GM23338 (cell line): Measurements from ENCODE around the gene RHOF. TPM values are rescaled to one million over a fixed set of nuclear protein-coding genes. Genes with fewer than 3 reads are reported as not detected.

Source experiments
- ATAC-seq: fragments of 200-7000 bp; cut with Tn5 transposase; 3 replicates; pipeline ENCODE4 v1.9.1; 2020
- DNase-seq: peaks from one replicate; pipeline ENCODE4 v3.0.0-alpha.2; 2015; ENCODE audit warnings: low spot score
- H2AFZ ChIP-seq: fragments of 200-600 bp; sonication (generic); 2 replicates; pipeline ENCODE4 v1.8.0; 2016; ENCODE audit warnings: antibody characterized with exemption, mild to moderate bottlenecking, moderate library complexity
- H3F3A ChIP-seq: fragments of 200-600 bp; sonication (generic); replicated peaks from 2 replicates; pipeline ENCODE4 v1.8.0; 2017; ENCODE audit warnings: antibody characterized with exemption, mixed run types, low read depth
- H3K27ac ChIP-seq: fragments of 200-600 bp; sonication (generic); 2 replicates; pipeline ENCODE4 v1.6.1; 2016; ENCODE audit warnings: low read depth
- H3K27me3 ChIP-seq: fragments of 200-600 bp; sonication (generic); 2 replicates; pipeline ENCODE4 v1.8.0; 2016; ENCODE audit warnings: mild to moderate bottlenecking, mixed run types, moderate library complexity; ENCODE audit not compliant: insufficient read depth
- H3K36me3 ChIP-seq: fragments of 200-600 bp; sonication (generic); 2 replicates; pipeline ENCODE4 v1.8.0; 2016; ENCODE audit warnings: mild to moderate bottlenecking; ENCODE audit not compliant: insufficient read depth
- H3K4me1 ChIP-seq: fragments of 200-600 bp; sonication (generic); 2 replicates; pipeline ENCODE4 v1.8.0; 2016; ENCODE audit warnings: mild to moderate bottlenecking, moderate library complexity; ENCODE audit not compliant: insufficient read depth
- H3K4me2 ChIP-seq: fragments of 200-600 bp; sonication (generic); 2 replicates; pipeline ENCODE4 v1.7.1; 2017; ENCODE audit warnings: mixed run types
- H3K4me3 ChIP-seq: fragments of 200-600 bp; sonication (generic); 2 replicates; pipeline ENCODE4 v1.6.1; 2016; ENCODE audit warnings: mixed run types
- H3K79me2 ChIP-seq: fragments of 200-600 bp; sonication (generic); replicated peaks from 2 replicates; pipeline ENCODE4 v1.8.0; 2017; ENCODE audit warnings: mild to moderate bottlenecking; ENCODE audit not compliant: insufficient read depth
- H3K9me2 ChIP-seq: fragments of 200-600 bp; sonication (generic); 2 replicates; pipeline ENCODE4 v1.8.0; 2017; ENCODE audit not compliant: insufficient read depth
- H4K20me1 ChIP-seq: fragments of 200-600 bp; sonication (generic); replicated peaks from 2 replicates; pipeline ENCODE4 v1.8.0; 2017; ENCODE audit warnings: mild to moderate bottlenecking; ENCODE audit not compliant: insufficient read depth
- H3K27ac Mint-ChIP-seq: 2 replicates; pipeline ENCODE4 v1.8.0; 2020; ENCODE audit warnings: inconsistent platforms, mild to moderate bottlenecking, moderate library complexity, mixed read lengths
- H3K27me3 Mint-ChIP-seq: 3 replicates; pipeline ENCODE4 v1.8.0; 2022; ENCODE audit warnings: low read depth, mild to moderate bottlenecking, moderate library complexity, mixed read lengths, inconsistent platforms; ENCODE audit not compliant: insufficient read depth, poor library complexity
- H3K36me3 Mint-ChIP-seq: 3 replicates; pipeline ENCODE4 v1.8.0; 2021; ENCODE audit warnings: low read depth, mild to moderate bottlenecking, inconsistent platforms, moderate library complexity, mixed read lengths
- H3K4me1 Mint-ChIP-seq: 3 replicates; pipeline ENCODE4 v1.8.0; 2020; ENCODE audit warnings: mild to moderate bottlenecking, inconsistent platforms, mixed read lengths
- H3K4me3 Mint-ChIP-seq: 3 replicates; pipeline ENCODE4 v1.8.0; 2021; ENCODE audit warnings: moderate library complexity, mild to moderate bottlenecking, inconsistent platforms, mixed read lengths
- H3K9me3 Mint-ChIP-seq: 3 replicates; pipeline ENCODE4 v1.8.0; 2020; ENCODE audit warnings: moderate library complexity, mild to moderate bottlenecking, inconsistent platforms, mixed read lengths
- CTCF ChIP-seq, 2 experiments: fragments of 200-600 bp in 1 of 2; sonication (generic) in 1 of 2; conservative IDR thresholded peaks; 2 replicates each; pipeline versions ENCODE4 v1.5.1 to v1.6.1; 2016 to 2017; ENCODE audit warnings: antibody characterized with exemption in 2 of 2, low read depth in 2 of 2, mild to moderate bottlenecking in 2 of 2, moderate library complexity in 1 of 2
- EZH2 ChIP-seq: fragments of 200-600 bp; sonication (generic); IDR thresholded peaks from one replicate; pipeline ENCODE4 v1.8.0; 2017; ENCODE audit warnings: antibody characterized with exemption, mild to moderate bottlenecking, low read depth; ENCODE audit not compliant: unreplicated experiment
- JUNB ChIP-seq: IDR thresholded peaks from one replicate; pipeline ENCODE4 v1.6.1; 2016; ENCODE audit warnings: antibody characterized with exemption; ENCODE audit not compliant: unreplicated experiment
- POLR2AphosphoS5 ChIP-seq: IDR thresholded peaks from 2 replicates; pipeline ENCODE4 v1.6.1; 2016; ENCODE audit warnings: antibody characterized with exemption, low read depth
- STAT1 ChIP-seq: IDR thresholded peaks from one replicate; pipeline ENCODE4 v1.6.1; 2016; ENCODE audit warnings: antibody characterized with exemption; ENCODE audit not compliant: unreplicated experiment
- ZNF114 ChIP-seq: fragments of 250-450 bp; sonication (Bioruptor Pico); IDR thresholded peaks from 2 replicates; pipeline ENCODE4 v1.5.0; 2020; ENCODE audit warnings: mild to moderate bottlenecking, moderate library complexity
- polyA plus RNA-seq: library from polyadenylated mRNA; unstranded; fragments of >200 nt; fragmentation: Nextera tagmentation; extraction: Ambion mirVana; gene quantifications from 2 replicates; pipeline ENCODE4 v1.2.1, GENCODE V29; 2016
- total RNA-seq: library from RNA; depleted of rRNA; stranded (reverse); fragments of >200 nt; shearing (Covaris generic); gene quantifications from 2 replicates; pipeline ENCODE4 v1.2.3, GENCODE V29; 2014
- TF ChIP-seq, protein P1 (sequence below): IDR thresholded peaks from one replicate; pipeline ENCODE4 v1.6.1; 2018; ENCODE audit warnings: antibody characterized with exemption; ENCODE audit not compliant: unreplicated experiment

RHOF gene
- total and polyA plus RNA-seq, 2 experiments from 2014 or later = 10.5 to 53.4 TPM

- TF ChIP-seq EZH2 (no peak), CTCF (conservative IDR thresholded peaks at IDR 0.05; ENCODE audit: low read depth in 2 of 2) (no peak), STAT1 (no peak), ZNF114 (CRISPR knock-in tag) (no peak), JUNB (no peak)
These were observed 52.6 kb downstream of the RHOF start (continued) for GRCh38 chr12:121740847-121741246.

GRCh38 chr12:121738340-121738858 lies 55.1 kb downstream of the RHOF start:
- Mint-ChIP-seq H3K4me3 (no peak overlapping the region), H3K36me3 (peaks cover 2% of the 10 kb centered on the region; the same call in 2 of the 3 replicates), H3K9me3 (no peaks in the 10 kb centered on the region), H3K27ac (peak overlapping the region; percentile 47; the same call in 1 of the 2 replicates), H3K4me1 (peaks cover 7% of the 10 kb centered on the region), H3K27me3 (peaks cover 2% of the 10 kb centered on the region)
- ATAC-seq = peak; percentile 28; the same call in 1 of the 3 replicates
- no peak overlapping the region for H2AFZ ChIP-seq
- no peak overlapping the region for H3K4me3 ChIP-seq
- DNase-seq = no peak
- H3K79me2 ChIP-seq = peaks cover 12% of the 10 kb centered on the region
- no peak overlapping the region for H3K4me2 ChIP-seq
- H3F3A ChIP-seq = no peaks in the 10 kb centered on the region; the same call in 1 of the 2 replicates
- TF ChIP-seq POLR2AphosphoS5 = no peak
- H3K27me3 ChIP-seq = no peaks in the 10 kb centered on the region
- H3K9me2 ChIP-seq = no peaks in the 10 kb centered on the region
- peaks cover 8% of the 10 kb centered on the region for H4K20me1 ChIP-seq
- H3K4me1 ChIP-seq = no peaks in the 10 kb centered on the region
- no peaks in the 10 kb centered on the region for H3K36me3 ChIP-seq
- peak overlapping the region; percentile 45; the same call in 1 of the 2 replicates for H3K27ac ChIP-seq

- no peak for ATAC-seq
- no peaks in the 10 kb centered on the region for H3K4me1 ChIP-seq
- peaks cover 11% of the 10 kb centered on the region for H4K20me1 ChIP-seq
- 0 out of 3 replicates have a peak, but pooled peaks cover 3% of the 10 kb centered on the region for H3K4me1 Mint-ChIP-seq
- no peak overlapping the region for H3K4me3 ChIP-seq
- no peaks in the 10 kb centered on the region for H3K27me3 ChIP-seq
- no peaks in the 10 kb centered on the region for H3K36me3 ChIP-seq
- H3K9me3 Mint-ChIP-seq = no peaks in the 10 kb centered on the region
- no peak overlapping the region for H3K4me3 Mint-ChIP-seq
- H3K27ac Mint-ChIP-seq = peak overlapping the region; percentile 12; the same call in 1 of the 2 replicates
- peaks cover 8% of the 10 kb centered on the region; the same call in 2 of the 3 replicates for H3K36me3 Mint-ChIP-seq
- no peaks in the 10 kb centered on the region for H3K27me3 Mint-ChIP-seq
- no peaks in the 10 kb centered on the region for H3K9me2 ChIP-seq
- H3K79me2 ChIP-seq = peaks cover 17% of the 10 kb centered on the region; the same call in 1 of the 2 replicates
- DNase-seq = no peak
- no peak overlapping the region for H3K4me2 ChIP-seq
- 0 out of 2 replicates have a peak overlapping the region, but pooled peaks have one; percentile 6 for H3K27ac ChIP-seq
- TF ChIP-seq, protein P1, sequence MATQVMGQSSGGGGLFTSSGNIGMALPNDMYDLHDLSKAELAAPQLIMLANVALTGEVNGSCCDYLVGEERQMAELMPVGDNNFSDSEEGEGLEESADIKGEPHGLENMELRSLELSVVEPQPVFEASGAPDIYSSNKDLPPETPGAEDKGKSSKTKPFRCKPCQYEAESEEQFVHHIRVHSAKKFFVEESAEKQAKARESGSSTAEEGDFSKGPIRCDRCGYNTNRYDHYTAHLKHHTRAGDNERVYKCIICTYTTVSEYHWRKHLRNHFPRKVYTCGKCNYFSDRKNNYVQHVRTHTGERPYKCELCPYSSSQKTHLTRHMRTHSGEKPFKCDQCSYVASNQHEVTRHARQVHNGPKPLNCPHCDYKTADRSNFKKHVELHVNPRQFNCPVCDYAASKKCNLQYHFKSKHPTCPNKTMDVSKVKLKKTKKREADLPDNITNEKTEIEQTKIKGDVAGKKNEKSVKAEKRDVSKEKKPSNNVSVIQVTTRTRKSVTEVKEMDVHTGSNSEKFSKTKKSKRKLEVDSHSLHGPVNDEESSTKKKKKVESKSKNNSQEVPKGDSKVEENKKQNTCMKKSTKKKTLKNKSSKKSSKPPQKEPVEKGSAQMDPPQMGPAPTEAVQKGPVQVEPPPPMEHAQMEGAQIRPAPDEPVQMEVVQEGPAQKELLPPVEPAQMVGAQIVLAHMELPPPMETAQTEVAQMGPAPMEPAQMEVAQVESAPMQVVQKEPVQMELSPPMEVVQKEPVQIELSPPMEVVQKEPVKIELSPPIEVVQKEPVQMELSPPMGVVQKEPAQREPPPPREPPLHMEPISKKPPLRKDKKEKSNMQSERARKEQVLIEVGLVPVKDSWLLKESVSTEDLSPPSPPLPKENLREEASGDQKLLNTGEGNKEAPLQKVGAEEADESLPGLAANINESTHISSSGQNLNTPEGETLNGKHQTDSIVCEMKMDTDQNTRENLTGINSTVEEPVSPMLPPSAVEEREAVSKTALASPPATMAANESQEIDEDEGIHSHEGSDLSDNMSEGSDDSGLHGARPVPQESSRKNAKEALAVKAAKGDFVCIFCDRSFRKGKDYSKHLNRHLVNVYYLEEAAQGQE = no peak
- H2AFZ ChIP-seq = no peak overlapping the region
- H3F3A ChIP-seq = no peaks in the 10 kb centered on the region; the same call in 1 of the 2 replicates
These were observed 59.6 kb downstream of the RHOF start for GRCh38 chr12:121733849-121734248.
